A673 (cell line): Measurements from ENCODE around the gene SYT14. TPM values are rescaled to one million over a fixed set of nuclear protein-coding genes. Genes with fewer than 3 reads are reported as not detected.
"Not testable (repeated sequence)": the region's sequence is repeated elsewhere in the genome, so short reads cannot be mapped to it uniquely, and the experiment has no call there.

ENCODE experiments used
- BruUV-seq: library from RNA; stranded (reverse); fragments of 400-500 nt; replicated peaks from 2 replicates; lab custom pipeline; 2021; lab: Mats Ljungman, UMichigan
- CTCF ChIA-PET: fragments of 300-600 bp; sonication (Branson Sonifier 250); formaldehyde crosslinking; loops from one replicate; lab custom pipeline; 2022; ENCODE audit warnings: antibody characterized with exemption; lab: Charles Lee
- POLR2A ChIA-PET: fragments of 300-600 bp; sonication (Branson Sonifier 250); formaldehyde crosslinking; loops from one replicate; lab custom pipeline; 2022; ENCODE audit warnings: antibody characterized with exemption; ENCODE audit not compliant: low non-redundant PET; lab: Charles Lee
- DNase-seq: peaks from one replicate; pipeline ENCODE4 v3.0.0-alpha.2; 2015; ENCODE audit warnings: low spot score
- H3K27ac ChIP-seq: fragments of 200-600 bp; sonication (generic); 2 replicates; pipeline ENCODE4 v1.5.1; 2016; ENCODE audit warnings: mixed run types, low read depth, mild to moderate bottlenecking, mixed read lengths, antibody characterized with exemption, low read length; ENCODE audit not compliant: poor library complexity, severe bottlenecking
- H3K27me3 ChIP-seq: fragments of 200-600 bp; sonication (generic); replicated peaks from 2 replicates; pipeline ENCODE4 v1.6.1; 2017; ENCODE audit warnings: mixed run types, low read depth, mild to moderate bottlenecking, mixed read lengths, antibody characterized with exemption, low read length; ENCODE audit not compliant: insufficient read depth, poor library complexity
- H3K36me3 ChIP-seq: fragments of 200-600 bp; sonication (generic); 2 replicates; pipeline ENCODE4 v1.6.1; 2016; ENCODE audit warnings: mixed run types, mild to moderate bottlenecking, mixed read lengths, antibody characterized with exemption, low read length; ENCODE audit not compliant: insufficient read depth, poor library complexity, severe bottlenecking
- H3K4me1 ChIP-seq: fragments of 200-600 bp; sonication (generic); 2 replicates; pipeline ENCODE4 v1.6.1; 2017; ENCODE audit warnings: mixed run types, mild to moderate bottlenecking, mixed read lengths, antibody characterized with exemption, low read length; ENCODE audit not compliant: insufficient read depth, poor library complexity, severe bottlenecking
- H3K4me3 ChIP-seq: fragments of 200-600 bp; sonication (generic); 2 replicates; pipeline ENCODE4 v1.5.1; 2016; ENCODE audit warnings: low read depth, mixed run types, mild to moderate bottlenecking, mixed read lengths, low read length; ENCODE audit not compliant: poor library complexity, severe bottlenecking
- H3K9me3 ChIP-seq: fragments of 200-600 bp; sonication (generic); 2 replicates; pipeline ENCODE4 v1.6.1; 2016; ENCODE audit warnings: mixed run types, low read depth, mild to moderate bottlenecking, mixed read lengths, antibody characterized with exemption, low read length; ENCODE audit not compliant: poor library complexity, severe bottlenecking
- EZH2 ChIP-seq: fragments of 200-600 bp; sonication (generic); IDR thresholded peaks from 2 replicates; pipeline ENCODE4 v1.6.1; 2017; ENCODE audit warnings: borderline replicate concordance, low read depth, mild to moderate bottlenecking, mixed read lengths, antibody characterized with exemption, low read length; ENCODE audit not compliant: poor library complexity, severe bottlenecking
- intact Hi-C: fragments of 100-400 bp; cut with micrococcal nuclease; formaldehyde crosslinking; loops from one replicate; pipeline ENCODE4 v1.10.0; 2022; ENCODE audit not compliant: unreplicated experiment
- total RNA-seq: library from RNA; stranded (reverse); gene quantifications from 2 replicates; pipeline ENCODE4 v1.2.3, GENCODE V29; 2021
- TF ChIP-seq, protein P1 (sequence below): fragments of 300-800, 200-600 bp; sonication (generic); conservative IDR thresholded peaks from 2 replicates; pipeline ENCODE4 v1.5.1; 2017; ENCODE audit warnings: low read depth, mild to moderate bottlenecking, antibody characterized with exemption, low read length, moderate library complexity, mixed read lengths

Gene SYT14
- total RNA-seq, 1 experiment from 2014 or later, result 22.4 TPM

DNA sequence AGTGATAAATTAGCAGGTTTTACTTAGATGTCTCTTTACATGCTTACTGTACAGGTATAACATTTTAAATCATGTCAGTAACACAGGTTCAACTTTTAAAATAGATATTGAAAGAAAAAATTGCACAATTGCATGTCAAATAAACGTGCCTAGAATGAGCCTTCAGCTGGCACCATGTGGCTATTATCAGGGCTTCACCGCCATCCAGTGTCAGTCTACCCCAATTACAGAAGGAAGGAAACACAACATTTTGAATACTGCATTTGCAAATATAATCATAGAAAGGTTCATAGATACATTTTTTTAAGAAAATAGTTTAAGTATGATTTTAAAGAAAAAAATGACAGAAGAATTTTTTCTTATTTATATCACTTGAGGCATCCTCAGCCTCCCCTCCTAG lies 247.0 kb downstream of the SYT14 start:
- ChIA-PET CTCF (no interaction called here), POLR2A (no interaction called here)
- H3K27me3 ChIP-seq, result no peaks in the 10 kb centered on the region
- no peak overlapping the region for H3K27ac ChIP-seq
- no peak overlapping the region for H3K4me3 ChIP-seq
- no peak for DNase-seq
- no peaks in the 10 kb centered on the region for H3K36me3 ChIP-seq
- BruUV-seq, result no TSS peak
- no peaks in the 10 kb centered on the region for H3K9me3 ChIP-seq
- H3K4me1 ChIP-seq, result no peaks in the 10 kb centered on the region
- no peak for TF ChIP-seq EZH2
- TF ChIP-seq, protein P1, sequence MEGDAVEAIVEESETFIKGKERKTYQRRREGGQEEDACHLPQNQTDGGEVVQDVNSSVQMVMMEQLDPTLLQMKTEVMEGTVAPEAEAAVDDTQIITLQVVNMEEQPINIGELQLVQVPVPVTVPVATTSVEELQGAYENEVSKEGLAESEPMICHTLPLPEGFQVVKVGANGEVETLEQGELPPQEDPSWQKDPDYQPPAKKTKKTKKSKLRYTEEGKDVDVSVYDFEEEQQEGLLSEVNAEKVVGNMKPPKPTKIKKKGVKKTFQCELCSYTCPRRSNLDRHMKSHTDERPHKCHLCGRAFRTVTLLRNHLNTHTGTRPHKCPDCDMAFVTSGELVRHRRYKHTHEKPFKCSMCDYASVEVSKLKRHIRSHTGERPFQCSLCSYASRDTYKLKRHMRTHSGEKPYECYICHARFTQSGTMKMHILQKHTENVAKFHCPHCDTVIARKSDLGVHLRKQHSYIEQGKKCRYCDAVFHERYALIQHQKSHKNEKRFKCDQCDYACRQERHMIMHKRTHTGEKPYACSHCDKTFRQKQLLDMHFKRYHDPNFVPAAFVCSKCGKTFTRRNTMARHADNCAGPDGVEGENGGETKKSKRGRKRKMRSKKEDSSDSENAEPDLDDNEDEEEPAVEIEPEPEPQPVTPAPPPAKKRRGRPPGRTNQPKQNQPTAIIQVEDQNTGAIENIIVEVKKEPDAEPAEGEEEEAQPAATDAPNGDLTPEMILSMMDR, result no peak; the same call in 1 of the 2 replicates
- intact Hi-C loops, result no loop called here

DNA sequence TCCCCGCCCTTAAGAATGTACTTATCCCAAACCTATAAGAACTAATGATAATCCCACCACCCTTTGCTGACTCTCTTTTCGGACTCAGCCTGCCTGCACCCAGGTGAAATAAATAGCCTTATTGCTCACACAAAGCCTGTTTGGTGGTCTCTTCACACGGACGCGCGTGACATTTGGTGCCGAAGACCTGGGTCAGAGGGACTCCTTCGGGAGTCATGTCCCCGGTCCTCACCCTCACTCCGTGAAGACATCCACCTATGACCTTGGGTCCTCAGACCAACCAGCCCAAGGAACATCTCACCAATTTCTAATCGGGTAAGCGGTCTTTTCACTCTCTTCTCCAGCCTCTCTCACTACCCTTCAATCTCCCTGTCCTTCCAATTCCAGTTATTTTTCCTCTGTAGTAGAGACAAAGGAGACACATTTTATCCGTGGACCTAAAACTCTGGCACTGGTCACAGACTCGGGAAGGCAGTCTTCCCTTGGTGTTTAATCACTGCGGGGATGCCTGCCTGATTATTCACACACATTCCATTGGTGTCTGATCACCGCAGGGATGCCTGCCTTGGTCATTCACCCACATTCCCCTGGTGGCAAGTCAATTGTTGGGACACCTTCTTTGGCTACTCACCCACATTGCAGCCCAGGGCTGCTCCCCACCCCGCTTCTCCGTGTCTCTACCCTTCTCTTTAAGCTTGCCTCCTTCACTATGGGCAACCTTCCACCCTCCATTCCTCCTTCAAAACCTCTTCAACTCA lies 250.0 kb downstream of the SYT14 start:
- H3K27ac ChIP-seq, intact Hi-C loops, H3K4me3 ChIP-seq, H3K36me3 ChIP-seq, H3K4me1 ChIP-seq, CTCF ChIA-PET, H3K27me3 ChIP-seq, BruUV-seq, H3K9me3 ChIP-seq, POLR2A ChIA-PET: not testable (repeated sequence)
- peak; percentile 12 for DNase-seq

- no peaks in the 10 kb centered on the region for H3K27me3 ChIP-seq
- no peaks in the 10 kb centered on the region for H3K9me3 ChIP-seq
- no peak overlapping the region for H3K4me3 ChIP-seq
- intact Hi-C loops, result no loop called here
- no TSS peak for BruUV-seq
- H3K27ac ChIP-seq, result no peak overlapping the region
- ChIA-PET POLR2A (no interaction called here), CTCF (interaction anchor here (0.6 kb wide), 1 partner anchor 19 kb away, joined by 3 read pairs; no protein-coding TSS in a partner anchor)
- H3K36me3 ChIP-seq, result no peaks in the 10 kb centered on the region
- DNase-seq, result no peak
- TF ChIP-seq, protein P1, result no peak
- no peak for TF ChIP-seq EZH2
- no peaks in the 10 kb centered on the region for H3K4me1 ChIP-seq
These were observed 251.4 kb downstream of the SYT14 start for GRCh38 chr1:210189426-210189825.
